Adrenal gland (tissue), 12 donors: Measurements from ENCODE around the gene HLCS. TPM values are rescaled to one million over a fixed set of nuclear protein-coding genes. Genes with fewer than 3 reads are reported as not detected.

ENCODE experiments used
- DNase-seq, 7 donors: peaks; one replicate each; pipeline ENCODE4 v3.0.0-alpha.2; 2019 to 2020
- H3K27ac ChIP-seq, 5 donors: fragments of 200-600 bp; sonication (generic) in 4 of 5; 1 replicate in 3 of 5; 2 replicates in 2 of 5; pipeline versions ENCODE4 v1.5.1 to v1.8.0; 2016 to 2020; ENCODE audit warnings: mild to moderate bottlenecking in 1 of 5
- H3K27me3 ChIP-seq: fragments of 200-600 bp; 2 replicates; pipeline ENCODE4 v1.8.0; 2021
- H3K36me3 ChIP-seq, 2 donors: fragments of 200-600 bp; replicated peaks in 1 of 2; 1 replicate in 1 of 2; 2 replicates in 1 of 2; pipeline versions ENCODE4 v1.5.1 to v1.8.0; 2018 to 2022
- H3K4me1 ChIP-seq, 2 donors: fragments of 200-600 bp; replicated peaks in 1 of 2; 1 replicate in 1 of 2; 2 replicates in 1 of 2; pipeline versions ENCODE4 v1.5.1 to v1.8.0; 2018 to 2021
- H3K4me3 ChIP-seq, 4 donors: fragments of 200-600 bp; sonication (generic) in 3 of 4; one replicate each; pipeline ENCODE4 v1.5.1; 2016 to 2018
- H3K9me3 ChIP-seq, 3 donors: fragments of 200-600 bp; sonication (generic) in 1 of 3; replicated peaks in 1 of 3; 1 replicate in 2 of 3; 2 replicates in 1 of 3; pipeline versions ENCODE4 v1.5.1 to v1.8.0; 2016 to 2021
- CTCF ChIP-seq, 6 experiments: fragments of 450-650 bp in 4 of 6; fragments of 200-600 bp in 2 of 6; sonication (generic) in 1 of 6; IDR thresholded peaks; 1 replicate in 5 of 6; 2 replicates in 1 of 6; pipeline versions ENCODE4 v1.5.1 to v1.8.0; 2016 to 2021; ENCODE audit warnings: antibody characterized with exemption in 6 of 6, mild to moderate bottlenecking in 2 of 6, moderate library complexity in 1 of 6
- POLR2A ChIP-seq, 2 donors: fragments of 450-650 bp; IDR thresholded peaks; one replicate each; pipeline ENCODE4 v1.6.1; 2017; ENCODE audit warnings: antibody characterized with exemption in 2 of 2, mild to moderate bottlenecking in 2 of 2, moderate library complexity in 1 of 2
- WGBS, 4 donors: extraction: QIAGEN DNeasy Blood & Tissue Kit in 2 of 4; methylation state at CpG; one replicate each; pipeline versions ENCODE4 v1.1.5 to v1.1.7; 2013 to 2017; 5-methylcytosine and 5-hydroxymethylcytosine counted together
- intact Hi-C, 2 donors: fragments of 100-400 bp; cut with DNase I; formaldehyde crosslinking; loops; one replicate each; pipeline versions ENCODE4 v1.14.1 to v1.15.0; 2022 to 2023
- polyA plus RNA-seq, 3 donors: library from polyadenylated mRNA; stranded (reverse); fragments of 200-250 nt in 2 of 3; fragments of 350-450 nt in 1 of 3; fragmentation: Illumina TruSeq in 1 of 3; extraction: RNeasy Lipid Tissue Mini Kit (QIAGEN cat#74804) in 1 of 3; gene quantifications; one replicate each; pipeline ENCODE4 v1.2.3, GENCODE V29; 2013 to 2014
- total RNA-seq, 9 donors: library from RNA; depleted of rRNA in 4 of 9; stranded (reverse); fragments of >200 nt in 4 of 9; fragments of 120-200 nt in 1 of 9; fragmentation: NEBNext Ultra II Directional in 1 of 9; extraction: Animal tissue kit (Norgen Biotek cat#: 25700) in 1 of 9; gene quantifications; one replicate each; pipeline versions ENCODE4 v1.1.0 to v1.2.4, GENCODE V29; 2013 to 2023
- donor health status: healthy with polysubstance abuse.
- donor health status: Bipolar disorder and iron deficiency.
- donor health status: DM: yes; HTN: yes; CAD: no.
- donor health status: DM: no; HTN: no; CAD: no.
- donor health status: DM: no; HTN: no; CAD: no.
- donor health status: DM: yes; HTN: yes; CAD: no.

HLCS gene
- total and polyA plus RNA-seq, 12 donors, result 4.4 to 34.4 (median 19.8) TPM

GRCh38 chr21:36804874-36805611 lies 161.4 kb downstream of the HLCS start:
- H3K4me1 ChIP-seq, result no peaks in the 10 kb centered on the region
- TF ChIP-seq CTCF (IDR thresholded peaks at IDR 0.05), result no peak
- no peak for TF ChIP-seq POLR2A (IDR thresholded peaks at IDR 0.05)
- H3K4me3 ChIP-seq, result no peak overlapping the region
- no peaks in the 10 kb centered on the region for H3K9me3 ChIP-seq
- intact Hi-C loops, result no loop called here
- H3K36me3 ChIP-seq, result no peaks in the 10 kb centered on the region
- no peaks in the 10 kb centered on the region for H3K27me3 ChIP-seq
- DNase-seq, result no peak
- WGBS, 4 donors, result 91 to 97% (median 92%) methylated on average over 11 to 17 of the region's 17 CpGs
- no peak overlapping the region for H3K27ac ChIP-seq

GRCh38 chr21:36803816-36804439 lies 162.5 kb downstream of the HLCS start:
- 93 to 95% (median 95%) methylated on average over 12 to 13 of the region's 13 CpGs for WGBS, 4 donors
- Histone ChIP-seq H3K4me1 (no peaks in the 10 kb centered on the region), H3K27me3 (no peaks in the 10 kb centered on the region), H3K9me3 (no peaks in the 10 kb centered on the region), H3K36me3 (no peaks in the 10 kb centered on the region), H3K4me3 (no peak overlapping the region), H3K27ac (no peak overlapping the region)
- intact Hi-C loops, result no loop called here
- TF ChIP-seq POLR2A (IDR thresholded peaks at IDR 0.05) (no peak), CTCF (IDR thresholded peaks at IDR 0.05) (no peak)
- no peak for DNase-seq

- Histone ChIP-seq H3K4me1 (no peaks in the 10 kb centered on the region), H3K27ac (no peak overlapping the region), H3K27me3 (no peaks in the 10 kb centered on the region), H3K4me3 (no peak overlapping the region), H3K36me3 (no peaks in the 10 kb centered on the region), H3K9me3 (no peaks in the 10 kb centered on the region)
- WGBS, 4 donors, result 65 to 67% (median 66%) methylated on average over 13 of the region's 13 CpGs
- TF ChIP-seq POLR2A (IDR thresholded peaks at IDR 0.05), result no peak
- TF ChIP-seq CTCF (IDR thresholded peaks at IDR 0.05), result no peak
- DNase-seq, result peak in 3 of 7 donors; percentile 22 to 41 (median 32)
- intact Hi-C loops, result no loop called here
Measured at GRCh38 chr21:36803051-36803645, 163.3 kb downstream of the HLCS start.

- Histone ChIP-seq H3K4me1 (no peaks in the 10 kb centered on the region), H3K4me3 (no peak overlapping the region), H3K9me3 (no peaks in the 10 kb centered on the region), H3K27me3 (no peaks in the 10 kb centered on the region), H3K36me3 (no peaks in the 10 kb centered on the region), H3K27ac (no peak overlapping the region)
- 95 to 99% (median 97%) methylated on average over 4 of the region's 4 CpGs for WGBS, 4 donors
- TF ChIP-seq CTCF (IDR thresholded peaks at IDR 0.05), result no peak
- TF ChIP-seq POLR2A (IDR thresholded peaks at IDR 0.05), result no peak
- DNase-seq, result no peak
- intact Hi-C loops, result no loop called here
Measured at GRCh38 chr21:36800734-36801133, 165.7 kb downstream of the HLCS start.
